ENCODE data around the gene CCL8.

Gene CCL8

GRCh38 chr17:34276826-34277225, 42.4 kb upstream of the CCL8 start:
- Histone ChIP-seq H3K4me3 (ENCODE audit: low read length, poor library complexity, severe bottlenecking) (no peak overlapping the region), H3K9me3 (ENCODE audit: insufficient read depth, low read depth, low read length) (no peaks in the 10 kb centered on the region), H2AFZ (ENCODE audit: low read length) (no peak overlapping the region), H3K79me2 (ENCODE audit: insufficient read depth, low read length) (no peaks in the 10 kb centered on the region), H3K27me3 (ENCODE audit: insufficient read depth, low read length, poor library complexity, severe bottlenecking) (no peaks in the 10 kb centered on the region), H3K9me2 (replicated peaks; ENCODE audit: low read depth, low read length) (no peaks in the 10 kb centered on the region), H3K4me1 (ENCODE audit: insufficient read depth, low read length, poor library complexity, severe bottlenecking) (no peaks in the 10 kb centered on the region), H3K9ac (ENCODE audit: low read depth, low read length, poor library complexity, severe bottlenecking) (no peak overlapping the region), H3K4me2 (ENCODE audit: low read depth, low read length, poor library complexity, severe bottlenecking) (no peak overlapping the region), H3K36me3 (ENCODE audit: insufficient read depth, low read length) (no peaks in the 10 kb centered on the region), H3F3A (ENCODE audit: low read depth) (no peaks in the 10 kb centered on the region), H4K20me1 (ENCODE audit: insufficient read depth, low read length, poor library complexity, severe bottlenecking) (no peaks in the 10 kb centered on the region)
- no peak for TF ChIP-seq EZH2phosphoT487 (IDR thresholded peaks at IDR 0.05; ENCODE audit: borderline replicate concordance)
- no peak for TF ChIP-seq CTCF (conservative IDR thresholded peaks at IDR 0.05; ENCODE audit: low read length)

GRCh38 chr17:34283571-34283970, 35.7 kb upstream of the CCL8 start:
- H3K9ac ChIP-seq (ENCODE audit: low read depth, low read length, poor library complexity, severe bottlenecking): no peak overlapping the region
- no peak overlapping the region for H3K4me2 ChIP-seq (ENCODE audit: low read depth, low read length, poor library complexity, severe bottlenecking)
- H3K27me3 ChIP-seq (ENCODE audit: insufficient read depth, low read length, poor library complexity, severe bottlenecking): no peaks in the 10 kb centered on the region
- no peaks in the 10 kb centered on the region for H3K9me3 ChIP-seq (ENCODE audit: insufficient read depth, low read depth, low read length)
- no peaks in the 10 kb centered on the region for H3K9me2 ChIP-seq (replicated peaks; ENCODE audit: low read depth, low read length)
- no peaks in the 10 kb centered on the region for H3F3A ChIP-seq (ENCODE audit: low read depth)
- H4K20me1 ChIP-seq (ENCODE audit: insufficient read depth, low read length, poor library complexity, severe bottlenecking): no peaks in the 10 kb centered on the region
- H3K4me3 ChIP-seq (ENCODE audit: low read length, poor library complexity, severe bottlenecking): no peak overlapping the region
- no peaks in the 10 kb centered on the region for H3K79me2 ChIP-seq (ENCODE audit: insufficient read depth, low read length)
- H3K4me1 ChIP-seq (ENCODE audit: insufficient read depth, low read length, poor library complexity, severe bottlenecking): no peaks in the 10 kb centered on the region
- no peaks in the 10 kb centered on the region for H3K36me3 ChIP-seq (ENCODE audit: insufficient read depth, low read length)
- TF ChIP-seq EZH2phosphoT487 (IDR thresholded peaks at IDR 0.05; ENCODE audit: borderline replicate concordance) (no peak), CTCF (conservative IDR thresholded peaks at IDR 0.05; ENCODE audit: low read length) (no peak)
- H2AFZ ChIP-seq (ENCODE audit: low read length): no peak overlapping the region

- no peaks in the 10 kb centered on the region for H3K9me3 ChIP-seq (ENCODE audit: insufficient read depth, low read depth, low read length)
- no peaks in the 10 kb centered on the region for H3K9me2 ChIP-seq (replicated peaks; ENCODE audit: low read depth, low read length)
- no peaks in the 10 kb centered on the region for H3K36me3 ChIP-seq (ENCODE audit: insufficient read depth, low read length)
- no peaks in the 10 kb centered on the region for H3K4me1 ChIP-seq (ENCODE audit: insufficient read depth, low read length, poor library complexity, severe bottlenecking)
- TF ChIP-seq CTCF (conservative IDR thresholded peaks at IDR 0.05; ENCODE audit: low read length): no peak
- no peak for TF ChIP-seq EZH2phosphoT487 (IDR thresholded peaks at IDR 0.05; ENCODE audit: borderline replicate concordance)
- no peak within 1 kb of the TSS for H3K4me2 ChIP-seq (ENCODE audit: low read depth, low read length, poor library complexity, severe bottlenecking)
- H3K9ac ChIP-seq (ENCODE audit: low read depth, low read length, poor library complexity, severe bottlenecking): no peak within 1 kb of the TSS
- no peaks in the 10 kb centered on the region for H3F3A ChIP-seq (ENCODE audit: low read depth)
- no peak within 1 kb of the TSS for H3K4me3 ChIP-seq (ENCODE audit: low read length, poor library complexity, severe bottlenecking)
- no peaks in the 10 kb centered on the region for H4K20me1 ChIP-seq (ENCODE audit: insufficient read depth, low read length, poor library complexity, severe bottlenecking)
- no peaks in the 10 kb centered on the region for H3K27me3 ChIP-seq (ENCODE audit: insufficient read depth, low read length, poor library complexity, severe bottlenecking)
- H3K79me2 ChIP-seq (ENCODE audit: insufficient read depth, low read length): no peaks in the 10 kb centered on the region
- H2AFZ ChIP-seq (ENCODE audit: low read length): no peak within 1 kb of the TSS
Measured at GRCh38 chr17:34285286-34285792, 33.9 kb upstream of the CCL8 start, which contains the start of gene CCL11. Gene CCL11, plus strand, starts transcription at chr17:34285742. Its CDS starts 67 bp downstream, at chr17:34285809.

Data from Loucy (cell line).